PC-9 (cell line): Measurements from ENCODE around the gene NPTXR.

Experiments used
- EZH2 ChIP-seq: fragments of 200-600 bp; sonication (generic); IDR thresholded peaks from 2 replicates; pipeline ENCODE4 v1.8.0; 2017; ENCODE audit warnings: antibody characterized with exemption, low read depth
- TF ChIP-seq, protein P1 (sequence below): fragments of 200-600 bp; sonication (generic); conservative IDR thresholded peaks from 2 replicates; pipeline ENCODE4 v1.6.1; 2017; ENCODE audit warnings: mixed run types, antibody characterized with exemption, mild to moderate bottlenecking, moderate library complexity

GRCh38 chr22:38783095-38783615, 60.7 kb downstream of the NPTXR start:
- TF ChIP-seq, protein P1, sequence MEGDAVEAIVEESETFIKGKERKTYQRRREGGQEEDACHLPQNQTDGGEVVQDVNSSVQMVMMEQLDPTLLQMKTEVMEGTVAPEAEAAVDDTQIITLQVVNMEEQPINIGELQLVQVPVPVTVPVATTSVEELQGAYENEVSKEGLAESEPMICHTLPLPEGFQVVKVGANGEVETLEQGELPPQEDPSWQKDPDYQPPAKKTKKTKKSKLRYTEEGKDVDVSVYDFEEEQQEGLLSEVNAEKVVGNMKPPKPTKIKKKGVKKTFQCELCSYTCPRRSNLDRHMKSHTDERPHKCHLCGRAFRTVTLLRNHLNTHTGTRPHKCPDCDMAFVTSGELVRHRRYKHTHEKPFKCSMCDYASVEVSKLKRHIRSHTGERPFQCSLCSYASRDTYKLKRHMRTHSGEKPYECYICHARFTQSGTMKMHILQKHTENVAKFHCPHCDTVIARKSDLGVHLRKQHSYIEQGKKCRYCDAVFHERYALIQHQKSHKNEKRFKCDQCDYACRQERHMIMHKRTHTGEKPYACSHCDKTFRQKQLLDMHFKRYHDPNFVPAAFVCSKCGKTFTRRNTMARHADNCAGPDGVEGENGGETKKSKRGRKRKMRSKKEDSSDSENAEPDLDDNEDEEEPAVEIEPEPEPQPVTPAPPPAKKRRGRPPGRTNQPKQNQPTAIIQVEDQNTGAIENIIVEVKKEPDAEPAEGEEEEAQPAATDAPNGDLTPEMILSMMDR = no peak
- no peak for TF ChIP-seq EZH2
